Measurements from ENCODE around the gene GASK1A.

The GASK1A gene

DNA sequence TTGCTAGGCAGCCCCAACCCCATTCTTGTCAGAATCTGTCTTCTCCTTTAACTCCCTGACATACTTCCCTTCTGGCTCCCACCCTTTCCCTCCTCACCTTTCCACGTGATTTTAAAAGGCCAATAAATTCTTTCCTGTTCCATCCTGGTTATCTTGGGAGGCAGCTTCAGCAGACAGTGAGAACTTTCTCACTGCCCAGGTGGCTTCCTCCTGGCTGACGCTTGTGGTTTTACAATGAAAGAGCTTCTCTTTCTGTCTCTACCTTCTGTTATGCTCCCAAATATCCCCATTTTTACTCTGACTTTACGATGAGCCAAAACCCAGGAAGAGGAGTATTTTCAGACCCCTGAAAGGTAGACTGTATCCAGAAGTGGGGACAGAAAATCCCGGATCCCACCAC is 42.1 kb downstream of the GASK1A start (continued):
- TF ChIP-seq, protein P1, sequence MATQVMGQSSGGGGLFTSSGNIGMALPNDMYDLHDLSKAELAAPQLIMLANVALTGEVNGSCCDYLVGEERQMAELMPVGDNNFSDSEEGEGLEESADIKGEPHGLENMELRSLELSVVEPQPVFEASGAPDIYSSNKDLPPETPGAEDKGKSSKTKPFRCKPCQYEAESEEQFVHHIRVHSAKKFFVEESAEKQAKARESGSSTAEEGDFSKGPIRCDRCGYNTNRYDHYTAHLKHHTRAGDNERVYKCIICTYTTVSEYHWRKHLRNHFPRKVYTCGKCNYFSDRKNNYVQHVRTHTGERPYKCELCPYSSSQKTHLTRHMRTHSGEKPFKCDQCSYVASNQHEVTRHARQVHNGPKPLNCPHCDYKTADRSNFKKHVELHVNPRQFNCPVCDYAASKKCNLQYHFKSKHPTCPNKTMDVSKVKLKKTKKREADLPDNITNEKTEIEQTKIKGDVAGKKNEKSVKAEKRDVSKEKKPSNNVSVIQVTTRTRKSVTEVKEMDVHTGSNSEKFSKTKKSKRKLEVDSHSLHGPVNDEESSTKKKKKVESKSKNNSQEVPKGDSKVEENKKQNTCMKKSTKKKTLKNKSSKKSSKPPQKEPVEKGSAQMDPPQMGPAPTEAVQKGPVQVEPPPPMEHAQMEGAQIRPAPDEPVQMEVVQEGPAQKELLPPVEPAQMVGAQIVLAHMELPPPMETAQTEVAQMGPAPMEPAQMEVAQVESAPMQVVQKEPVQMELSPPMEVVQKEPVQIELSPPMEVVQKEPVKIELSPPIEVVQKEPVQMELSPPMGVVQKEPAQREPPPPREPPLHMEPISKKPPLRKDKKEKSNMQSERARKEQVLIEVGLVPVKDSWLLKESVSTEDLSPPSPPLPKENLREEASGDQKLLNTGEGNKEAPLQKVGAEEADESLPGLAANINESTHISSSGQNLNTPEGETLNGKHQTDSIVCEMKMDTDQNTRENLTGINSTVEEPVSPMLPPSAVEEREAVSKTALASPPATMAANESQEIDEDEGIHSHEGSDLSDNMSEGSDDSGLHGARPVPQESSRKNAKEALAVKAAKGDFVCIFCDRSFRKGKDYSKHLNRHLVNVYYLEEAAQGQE (tag by site-specific recombination; IDR thresholded peaks at IDR 0.05), result no peak

DNA sequence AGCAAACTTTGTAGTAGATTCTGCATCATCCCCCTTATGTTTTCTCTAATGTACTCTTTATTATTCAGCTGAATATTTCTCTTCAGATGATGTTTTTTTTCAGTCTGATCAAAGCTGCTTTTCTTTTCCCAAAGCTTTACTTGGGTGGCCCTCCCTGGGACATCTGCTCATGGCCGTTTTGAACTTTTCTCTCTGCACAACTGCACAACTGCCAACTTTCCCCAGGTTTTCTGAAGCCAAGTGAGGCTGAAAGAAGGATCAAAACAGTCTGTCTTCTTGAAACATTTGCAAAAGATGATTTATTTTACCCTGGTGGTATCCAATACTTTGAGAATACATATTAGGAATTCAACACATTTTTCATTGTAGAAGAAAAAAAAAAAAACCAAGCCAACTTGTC is 43.0 kb downstream of the GASK1A start:
- H3K9me3 ChIP-seq (ENCODE audit: control insufficient read depth, insufficient read depth, low read depth, low read length), result no peaks in the 10 kb centered on the region
- H3K27ac ChIP-seq (ENCODE audit: extremely low read depth, low read depth, low read length), result no peak overlapping the region
- no peak overlapping the region for H3K4me3 ChIP-seq (ENCODE audit: low read depth, low read length)
- peak; percentile 43 for TF ChIP-seq ZNF510 (tag by site-specific recombination; IDR thresholded peaks at IDR 0.05; ENCODE audit: insufficient replicate concordance)
- TF ChIP-seq, protein P2, sequence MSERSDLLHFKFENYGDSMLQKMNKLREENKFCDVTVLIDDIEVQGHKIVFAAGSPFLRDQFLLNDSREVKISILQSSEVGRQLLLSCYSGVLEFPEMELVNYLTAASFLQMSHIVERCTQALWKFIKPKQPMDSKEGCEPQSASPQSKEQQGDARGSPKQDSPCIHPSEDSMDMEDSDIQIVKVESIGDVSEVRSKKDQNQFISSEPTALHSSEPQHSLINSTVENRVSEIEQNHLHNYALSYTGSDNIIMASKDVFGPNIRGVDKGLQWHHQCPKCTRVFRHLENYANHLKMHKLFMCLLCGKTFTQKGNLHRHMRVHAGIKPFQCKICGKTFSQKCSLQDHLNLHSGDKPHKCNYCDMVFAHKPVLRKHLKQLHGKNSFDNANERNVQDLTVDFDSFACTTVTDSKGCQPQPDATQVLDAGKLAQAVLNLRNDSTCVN (tag by site-specific recombination; optimal IDR thresholded peaks at IDR 0.05), result no peak
- TF ChIP-seq ZNF132 (tag by site-specific recombination; IDR thresholded peaks at IDR 0.05; ENCODE audit: borderline replicate concordance), result no peak
- no peaks in the 10 kb centered on the region for H3K4me1 ChIP-seq (ENCODE audit: control insufficient read depth, insufficient read depth, low read length)
- no peaks in the 10 kb centered on the region for H3K36me3 ChIP-seq (ENCODE audit: control insufficient read depth in 2 of 2, insufficient read depth in 1 of 2, low read length in 2 of 2)
- CTCF ChIA-PET, result no interaction called here
- POLR2A ChIA-PET, result no interaction called here

- CTCF ChIA-PET, result no interaction called here
- H3K4me3 ChIP-seq (ENCODE audit: low read depth, low read length), result no peak overlapping the region
- H3K36me3 ChIP-seq (ENCODE audit: control insufficient read depth in 2 of 2, insufficient read depth in 1 of 2, low read length in 2 of 2), result no peaks in the 10 kb centered on the region
- POLR2A ChIA-PET, result no interaction called here
- H3K27ac ChIP-seq (ENCODE audit: extremely low read depth, low read depth, low read length), result no peak overlapping the region
- no peaks in the 10 kb centered on the region for H3K4me1 ChIP-seq (ENCODE audit: control insufficient read depth, insufficient read depth, low read length)
- H3K9me3 ChIP-seq (ENCODE audit: control insufficient read depth, insufficient read depth, low read depth, low read length), result no peaks in the 10 kb centered on the region
- no peak for TF ChIP-seq ZNF843 (tag by site-specific recombination; IDR thresholded peaks at IDR 0.05)
- TF ChIP-seq ZSCAN30 (tag by site-specific recombination; IDR thresholded peaks at IDR 0.05), result no peak
- TF ChIP-seq ZNF510 (tag by site-specific recombination; IDR thresholded peaks at IDR 0.05; ENCODE audit: insufficient replicate concordance), result no peak
- TF ChIP-seq SCRT2 (tag by site-specific recombination; IDR thresholded peaks at IDR 0.05), result no peak
- TF ChIP-seq ZNF169 (tag by site-specific recombination; IDR thresholded peaks at IDR 0.05), result no peak
- TF ChIP-seq ZNF114 (tag by site-specific recombination; IDR thresholded peaks at IDR 0.05), result no peak
- no peak for TF ChIP-seq KLF10 (tag by site-specific recombination; IDR thresholded peaks at IDR 0.05)
- TF ChIP-seq, protein P3, sequence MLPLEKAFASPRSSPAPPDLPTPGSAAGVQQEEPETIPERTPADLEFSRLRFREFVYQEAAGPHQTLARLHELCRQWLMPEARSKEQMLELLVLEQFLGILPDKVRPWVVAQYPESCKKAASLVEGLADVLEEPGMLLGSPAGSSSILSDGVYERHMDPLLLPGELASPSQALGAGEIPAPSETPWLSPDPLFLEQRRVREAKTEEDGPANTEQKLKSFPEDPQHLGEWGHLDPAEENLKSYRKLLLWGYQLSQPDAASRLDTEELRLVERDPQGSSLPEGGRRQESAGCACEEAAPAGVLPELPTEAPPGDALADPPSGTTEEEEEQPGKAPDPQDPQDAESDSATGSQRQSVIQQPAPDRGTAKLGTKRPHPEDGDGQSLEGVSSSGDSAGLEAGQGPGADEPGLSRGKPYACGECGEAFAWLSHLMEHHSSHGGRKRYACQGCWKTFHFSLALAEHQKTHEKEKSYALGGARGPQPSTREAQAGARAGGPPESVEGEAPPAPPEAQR (tag by site-specific recombination; IDR thresholded peaks at IDR 0.05), result no peak
- no peak for TF ChIP-seq ZNF514 (tag by site-specific recombination; IDR thresholded peaks at IDR 0.05)
- TF ChIP-seq, protein P4, sequence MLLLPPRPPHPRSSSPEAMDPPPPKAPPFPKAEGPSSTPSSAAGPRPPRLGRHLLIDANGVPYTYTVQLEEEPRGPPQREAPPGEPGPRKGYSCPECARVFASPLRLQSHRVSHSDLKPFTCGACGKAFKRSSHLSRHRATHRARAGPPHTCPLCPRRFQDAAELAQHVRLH (tag by site-specific recombination; IDR thresholded peaks at IDR 0.05), result no peak
- no peak for TF ChIP-seq ZFP37 (tag by site-specific recombination; IDR thresholded peaks at IDR 0.05)
- TF ChIP-seq ZNF747 (tag by site-specific recombination; IDR thresholded peaks at IDR 0.05), result no peak
Observed at GRCh38 chr3:43023066-43023465, 44.0 kb downstream of the GASK1A start.
